LNCaP clone FGC (cell line): ENCODE results near the gene PKD1L1.

Experiments used
- DNase-seq: peaks from one replicate; pipeline ENCODE4 v3.0.0-alpha.2; 2011; ENCODE audit warnings: low read depth
- H3K4me3 ChIP-seq: 2 replicates; pipeline ENCODE4 v1.5.1; 2011; ENCODE audit warnings: mild to moderate bottlenecking, low read depth, low read length, control low read depth
- CTCF ChIP-seq: IDR thresholded peaks from 2 replicates; pipeline ENCODE4 v1.5.1; 2012; ENCODE audit warnings: mild to moderate bottlenecking; ENCODE audit not compliant: control insufficient read depth, insufficient read depth; ENCODE audit errors: extremely low read depth

The PKD1L1 gene

GRCh38 chr7:47739301-47739875 is 208.9 kb downstream of the PKD1L1 start:
- no peak overlapping the region for H3K4me3 ChIP-seq
- TF ChIP-seq CTCF = no peak
- no peak for DNase-seq

- TF ChIP-seq CTCF = no peak
- no peak for DNase-seq
- no peak overlapping the region for H3K4me3 ChIP-seq
Measured at GRCh38 chr7:47738563-47739166, 209.6 kb downstream of the PKD1L1 start.

GRCh38 chr7:47737601-47738000 is 210.7 kb downstream of the PKD1L1 start:
- DNase-seq = no peak
- TF ChIP-seq CTCF = no peak
- H3K4me3 ChIP-seq = no peak overlapping the region

GRCh38 chr7:47735431-47736345 is 212.6 kb downstream of the PKD1L1 start:
- no peak for TF ChIP-seq CTCF
- H3K4me3 ChIP-seq = no peak overlapping the region
- no peak for DNase-seq

GRCh38 chr7:47734949-47735291 is 213.3 kb downstream of the PKD1L1 start:
- no peak for TF ChIP-seq CTCF

GRCh38 chr7:47734287-47734948 is 213.8 kb downstream of the PKD1L1 start:
- no peak for TF ChIP-seq CTCF
- H3K4me3 ChIP-seq = no peak overlapping the region
- DNase-seq = no peak

More at GRCh38 chr7:47734949-47735291, 213.3 kb downstream of the PKD1L1 start:
- DNase-seq = no peak
- H3K4me3 ChIP-seq = no peak overlapping the region
